ENCODE results near the gene DAPL1.
"Not testable (repeated sequence)": the region's sequence is repeated elsewhere in the genome, so short reads cannot be mapped to it uniquely, and the experiment has no call there.

Gene DAPL1

DNA sequence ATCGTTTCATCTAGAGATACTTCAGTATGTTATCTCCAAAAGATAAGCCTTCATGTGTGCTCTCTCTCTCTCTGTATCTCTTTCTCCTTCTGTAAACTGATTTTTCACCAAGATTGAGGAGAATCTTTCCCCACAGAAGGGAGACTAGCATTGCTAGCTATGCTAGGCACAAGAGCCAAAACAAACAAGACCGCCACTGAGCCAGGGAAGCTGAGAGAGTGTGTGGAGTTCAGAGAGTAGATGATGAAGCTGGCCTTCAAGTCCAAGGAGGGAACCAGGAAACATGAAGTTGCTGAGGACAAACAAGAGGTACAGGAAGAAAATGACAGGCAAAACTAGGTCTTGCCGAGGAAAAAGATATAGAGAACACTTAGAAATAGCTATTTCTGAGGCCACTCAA is 23.4 kb downstream of the DAPL1 start:
- no peak for DNase-seq (ENCODE audit: low read depth in 4 of 4, low spot score in 1 of 4)

DNA sequence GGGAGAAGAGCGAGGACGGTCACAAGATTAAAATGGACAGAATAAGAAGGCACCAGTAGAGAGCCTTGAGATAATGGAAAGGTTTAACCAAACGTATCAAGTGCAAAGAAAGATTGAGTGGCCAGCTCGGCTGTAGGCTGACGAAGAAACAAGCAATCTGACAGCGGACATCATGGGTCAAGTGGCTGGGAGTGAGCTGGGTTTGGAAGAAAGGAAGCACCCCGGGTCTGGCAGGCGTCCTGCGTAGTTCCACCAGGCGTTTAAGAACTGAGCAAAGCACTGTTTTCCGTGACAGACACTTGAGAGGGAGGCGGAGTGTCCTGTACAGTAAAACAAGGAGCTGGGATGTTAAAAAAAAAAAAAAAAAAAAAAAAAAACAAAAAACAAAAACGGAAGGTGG is 27.1 kb downstream of the DAPL1 start:
- DNase-seq (ENCODE audit: low read depth in 4 of 4, low spot score in 1 of 4): no peak

DNA sequence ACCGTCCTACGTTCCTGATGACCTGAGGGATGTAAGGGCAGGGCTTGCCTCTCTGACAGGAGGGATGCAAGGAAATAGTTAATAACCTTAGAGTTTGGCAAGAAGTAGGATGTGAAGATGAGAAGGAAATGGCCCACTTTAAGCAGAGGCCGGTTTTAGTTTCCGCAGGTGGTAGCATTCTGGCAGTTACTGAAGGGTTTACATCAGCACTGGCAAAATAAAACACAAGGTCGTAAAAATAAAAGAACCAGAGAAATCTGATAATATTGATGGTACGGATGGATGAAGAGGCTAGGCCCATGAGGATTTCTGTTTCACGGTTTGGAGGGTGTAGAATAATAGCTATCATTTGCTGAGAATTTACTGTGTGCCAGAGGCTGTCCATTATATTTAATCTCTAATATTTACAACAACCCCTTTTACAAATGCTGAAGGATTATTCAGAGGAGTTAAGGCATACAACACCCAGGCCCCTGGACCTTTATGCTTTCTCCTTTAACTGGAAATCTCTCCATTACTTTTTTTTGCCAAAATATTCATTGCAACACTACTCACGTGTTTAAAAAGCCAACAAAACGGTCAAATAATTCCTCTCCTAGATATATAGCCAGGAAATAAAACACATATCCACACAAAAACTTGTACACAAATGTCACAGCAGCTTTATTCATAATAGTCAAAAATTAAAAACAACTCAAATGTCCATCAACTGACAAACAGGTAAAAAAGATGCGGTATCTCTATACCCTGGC is 28.5 kb downstream of the DAPL1 start:
- DNase-seq (ENCODE audit: low read depth in 4 of 4, low spot score in 1 of 4): no peak

DNA sequence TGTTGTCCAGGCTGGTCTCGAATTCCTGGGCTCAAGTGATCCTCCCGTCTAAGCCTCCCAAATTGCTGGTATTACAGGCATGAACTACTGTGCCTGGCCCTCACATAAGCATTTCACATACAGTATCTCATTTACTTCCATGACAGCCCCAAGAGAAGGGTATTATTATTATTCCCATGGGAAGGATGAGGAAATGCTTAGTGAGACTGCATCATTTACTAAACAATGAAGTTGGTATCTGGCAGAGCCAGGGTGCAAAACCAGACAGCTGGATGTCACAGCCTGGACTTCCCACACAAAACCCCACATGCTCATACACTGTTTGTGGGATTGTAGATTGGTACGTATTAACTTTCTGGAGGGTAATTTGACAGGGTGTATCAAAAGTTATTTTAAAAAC is 29.9 kb downstream of the DAPL1 start:
- no peak for DNase-seq (ENCODE audit: low read depth in 4 of 4, low spot score in 1 of 4)

DNA sequence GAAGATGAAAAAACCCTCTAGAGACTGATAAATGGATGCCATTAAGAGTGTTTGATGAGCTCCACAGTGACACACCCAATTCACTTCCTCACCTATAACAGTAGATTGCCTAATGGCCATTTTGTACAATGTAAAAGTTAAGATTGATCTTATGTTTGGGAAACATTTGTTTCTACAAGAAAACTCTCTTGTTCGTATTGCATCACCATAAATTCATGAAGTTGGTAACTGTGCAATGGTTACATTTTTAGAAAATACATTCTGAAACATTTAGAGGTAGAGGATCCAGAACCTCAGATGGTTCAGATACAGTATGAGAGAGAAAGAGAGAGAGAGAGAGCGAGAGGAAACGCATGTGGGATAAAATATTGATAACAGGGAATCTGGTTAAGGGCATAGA is 31.8 kb downstream of the DAPL1 start:
- no peak for DNase-seq (ENCODE audit: low read depth in 4 of 4, low spot score in 1 of 4)

DNA sequence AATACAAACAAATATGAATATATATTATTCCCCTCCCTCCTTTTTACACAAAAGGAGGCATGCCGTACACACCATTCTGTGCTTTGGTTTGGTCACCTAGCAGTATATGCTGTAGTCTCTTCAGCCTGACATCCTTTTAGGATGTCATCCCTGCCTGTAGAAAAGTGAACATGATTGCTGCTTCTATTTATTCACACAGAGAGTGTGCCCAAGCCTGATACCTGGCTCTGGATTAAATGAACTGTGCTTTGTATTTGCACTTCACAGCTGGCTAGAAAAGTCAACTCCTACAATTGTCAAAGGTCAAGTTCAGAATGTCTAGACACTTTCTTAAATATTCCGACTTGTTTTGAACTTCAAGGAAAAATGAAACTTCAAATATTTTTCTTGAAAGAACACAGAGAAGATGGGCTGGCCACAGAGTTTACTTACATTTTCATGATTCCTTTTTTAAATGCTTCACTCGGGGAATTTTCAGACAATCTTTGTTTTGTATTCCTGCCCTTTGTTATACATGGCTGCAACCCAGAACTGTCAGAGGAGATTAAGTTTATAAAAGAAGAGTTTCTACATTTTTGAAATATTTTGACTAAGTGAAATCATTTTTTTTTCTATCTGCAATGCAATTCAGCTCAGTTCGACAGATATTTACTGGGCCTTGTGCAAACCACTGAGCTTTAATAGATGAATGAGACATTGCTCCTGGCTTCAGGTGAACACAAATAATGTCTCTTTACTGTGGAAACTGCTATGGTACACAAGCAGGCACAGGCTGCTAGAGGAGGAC is 33.5 kb downstream of the DAPL1 start:
- no peak for DNase-seq (ENCODE audit: low read depth in 4 of 4, low spot score in 1 of 4)

DNA sequence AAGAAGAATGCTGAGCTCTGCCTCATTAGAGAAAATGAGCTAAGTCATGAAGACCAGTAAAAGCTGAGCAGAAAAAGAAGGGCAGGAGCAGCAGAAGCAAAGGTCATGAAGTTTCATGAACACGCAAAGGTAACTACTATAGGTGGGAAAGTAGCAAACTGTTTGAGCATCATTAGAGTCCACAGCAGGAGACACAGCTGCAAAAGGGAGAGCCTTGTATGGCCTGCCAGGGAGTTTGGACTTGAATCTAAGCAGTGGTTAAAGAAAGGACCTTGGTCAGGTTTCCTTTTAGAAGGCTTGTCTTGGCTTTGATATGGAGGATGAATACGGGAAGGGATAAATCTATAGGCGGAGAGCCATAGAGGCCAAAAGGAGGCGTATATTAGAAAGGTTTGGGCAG is 34.0 kb downstream of the DAPL1 start:
- no peak for DNase-seq (ENCODE audit: low read depth in 4 of 4, low spot score in 1 of 4)

DNA sequence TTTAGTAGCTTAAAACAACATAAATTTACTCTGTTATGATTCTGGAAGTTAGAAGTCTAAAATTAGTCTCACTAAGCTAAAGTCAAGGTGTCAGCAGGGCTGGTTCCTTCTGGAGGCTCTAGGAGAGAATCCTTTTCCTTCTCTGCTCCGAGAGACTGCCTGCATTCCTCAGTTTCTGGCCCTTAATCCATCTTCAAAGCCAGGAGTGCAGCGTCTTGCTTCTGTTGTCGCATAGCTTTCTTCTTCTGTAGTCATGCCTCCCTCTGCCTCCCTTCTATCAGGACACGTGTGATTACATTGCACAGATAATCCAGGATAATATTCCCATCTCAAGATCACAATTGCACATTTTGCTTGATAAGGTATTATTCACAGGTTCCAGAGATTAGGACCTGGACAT is 35.1 kb downstream of the DAPL1 start:
- DNase-seq (ENCODE audit: low read depth in 4 of 4, low spot score in 1 of 4): no peak

DNA sequence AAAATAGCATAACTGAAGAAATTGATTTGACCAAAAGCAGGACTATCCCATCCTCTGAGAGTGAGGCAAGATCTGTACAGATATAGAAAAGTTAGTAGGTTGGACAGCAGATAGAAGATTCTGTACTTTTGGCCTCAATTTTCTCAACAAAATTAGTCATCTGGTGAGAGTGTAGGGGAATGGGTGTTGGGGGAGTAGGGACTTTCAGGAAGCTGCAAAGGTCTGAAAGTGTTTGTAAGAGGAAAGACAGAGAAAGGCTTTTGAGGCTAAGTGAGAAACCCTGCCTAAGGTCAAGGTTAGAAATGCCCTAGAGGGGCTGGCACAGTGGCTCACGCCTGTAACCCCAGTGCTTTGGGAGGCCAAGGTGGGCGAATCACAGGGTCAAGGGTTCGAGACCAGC is 40.3 kb downstream of the DAPL1 start:
- DNase-seq (ENCODE audit: low read depth in 4 of 4, low spot score in 1 of 4): no peak

DNA sequence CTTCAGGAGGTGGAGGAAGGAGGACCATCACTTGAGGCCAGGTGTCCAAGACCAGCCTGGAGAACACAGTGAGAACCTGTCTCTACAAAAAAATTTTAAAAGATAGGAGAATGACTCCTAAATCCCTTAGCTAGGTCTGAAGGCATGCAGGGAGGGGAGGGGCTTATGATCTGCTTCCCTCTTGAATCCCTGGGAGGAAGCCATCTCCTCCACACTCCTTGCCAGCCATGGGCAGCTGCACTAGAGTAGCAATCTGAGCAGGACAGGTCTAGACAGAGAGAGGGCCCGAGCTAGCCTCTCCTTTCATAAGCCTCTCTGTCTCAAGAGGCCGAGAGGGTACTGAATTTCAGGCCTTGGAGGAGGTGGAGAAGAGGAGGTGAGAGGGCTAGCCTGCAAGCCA is 42.5 kb downstream of the DAPL1 start:
- no peak for DNase-seq (ENCODE audit: low read depth in 4 of 4, low spot score in 1 of 4)

DNA sequence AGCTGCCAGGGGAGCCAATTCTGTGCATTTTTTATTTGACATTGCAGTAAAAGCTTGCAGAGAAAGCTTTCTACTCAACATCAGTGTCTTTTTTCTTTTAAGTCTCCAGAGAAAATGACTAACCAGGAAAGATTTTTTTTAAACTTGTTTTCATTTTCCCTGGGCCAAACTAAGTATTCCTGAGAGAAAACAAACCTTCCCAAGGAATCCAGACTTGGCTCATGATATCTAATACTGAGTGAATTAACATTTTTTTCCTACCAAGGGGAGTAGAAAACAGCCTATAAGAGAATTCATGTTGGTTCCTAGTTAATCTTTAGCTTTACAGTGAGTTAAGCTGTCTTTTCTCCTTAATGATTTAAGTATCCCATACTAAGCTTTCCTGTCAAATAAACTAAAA is 46.7 kb downstream of the DAPL1 start:
- no peak for DNase-seq (ENCODE audit: low read depth in 4 of 4, low spot score in 1 of 4)

DNA sequence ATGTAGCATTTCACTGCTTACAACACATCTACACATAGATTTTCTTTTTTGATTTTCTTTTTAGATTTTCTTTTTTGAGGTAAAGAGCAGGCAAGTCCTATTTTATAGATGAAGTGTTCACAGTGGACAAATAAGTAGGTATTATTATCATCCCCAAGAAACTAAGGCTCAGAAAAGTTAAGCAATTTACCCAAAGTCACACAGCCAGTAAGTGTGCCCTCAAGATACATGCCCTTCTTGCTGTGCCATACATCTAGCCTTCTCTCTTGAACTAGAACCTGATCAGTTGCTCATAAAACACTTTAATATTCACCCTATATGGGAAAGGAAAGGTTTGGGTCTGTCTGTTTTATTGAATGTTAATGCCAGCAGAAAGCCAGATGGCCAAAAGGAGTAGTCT is 50.3 kb downstream of the DAPL1 start:
- DNase-seq (ENCODE audit: low read depth in 4 of 4, low spot score in 1 of 4): no peak

DNA sequence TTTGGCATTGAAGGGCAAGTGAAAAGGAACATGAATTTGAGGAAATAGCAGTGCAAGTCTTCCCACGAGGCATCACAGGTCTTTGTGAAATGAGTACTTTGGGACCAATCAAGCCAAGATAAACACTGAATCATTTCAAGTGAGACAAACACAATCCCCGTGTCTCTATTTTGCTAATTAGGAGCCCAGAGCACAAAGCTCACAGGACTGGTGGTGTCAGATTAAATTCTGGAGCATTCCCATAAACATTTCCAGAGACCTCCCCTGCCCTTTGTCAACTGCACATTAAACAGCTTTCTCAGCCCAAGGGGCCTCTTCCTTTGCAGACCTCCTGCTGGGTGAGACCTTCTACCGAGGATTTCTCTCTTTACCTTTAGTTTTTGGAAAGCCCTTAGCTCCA is 50.7 kb downstream of the DAPL1 start:
- DNase-seq (ENCODE audit: low read depth in 4 of 4, low spot score in 1 of 4): no peak

DNA sequence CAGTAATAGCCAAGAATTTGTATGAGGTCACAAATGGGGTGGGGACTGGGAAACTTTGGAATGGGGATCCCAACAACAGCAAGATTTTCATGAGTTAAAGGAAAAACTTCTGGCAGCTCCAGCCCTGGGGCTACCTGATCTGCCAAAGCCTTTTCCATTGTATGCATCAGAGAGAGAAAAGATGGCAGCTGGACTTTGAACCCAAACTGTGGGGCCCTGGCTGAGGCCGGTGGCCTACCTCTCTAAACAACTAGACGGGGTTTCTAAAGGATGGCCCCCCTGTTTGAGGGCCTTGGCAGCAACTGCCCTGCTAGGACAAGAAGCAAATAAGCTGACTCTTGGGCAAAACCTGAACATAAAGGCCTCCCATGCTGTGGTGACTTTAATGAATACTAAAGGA is 52.4 kb downstream of the DAPL1 start:
- DNase-seq (ENCODE audit: low read depth in 4 of 4, low spot score in 1 of 4): not testable (repeated sequence)

DNA sequence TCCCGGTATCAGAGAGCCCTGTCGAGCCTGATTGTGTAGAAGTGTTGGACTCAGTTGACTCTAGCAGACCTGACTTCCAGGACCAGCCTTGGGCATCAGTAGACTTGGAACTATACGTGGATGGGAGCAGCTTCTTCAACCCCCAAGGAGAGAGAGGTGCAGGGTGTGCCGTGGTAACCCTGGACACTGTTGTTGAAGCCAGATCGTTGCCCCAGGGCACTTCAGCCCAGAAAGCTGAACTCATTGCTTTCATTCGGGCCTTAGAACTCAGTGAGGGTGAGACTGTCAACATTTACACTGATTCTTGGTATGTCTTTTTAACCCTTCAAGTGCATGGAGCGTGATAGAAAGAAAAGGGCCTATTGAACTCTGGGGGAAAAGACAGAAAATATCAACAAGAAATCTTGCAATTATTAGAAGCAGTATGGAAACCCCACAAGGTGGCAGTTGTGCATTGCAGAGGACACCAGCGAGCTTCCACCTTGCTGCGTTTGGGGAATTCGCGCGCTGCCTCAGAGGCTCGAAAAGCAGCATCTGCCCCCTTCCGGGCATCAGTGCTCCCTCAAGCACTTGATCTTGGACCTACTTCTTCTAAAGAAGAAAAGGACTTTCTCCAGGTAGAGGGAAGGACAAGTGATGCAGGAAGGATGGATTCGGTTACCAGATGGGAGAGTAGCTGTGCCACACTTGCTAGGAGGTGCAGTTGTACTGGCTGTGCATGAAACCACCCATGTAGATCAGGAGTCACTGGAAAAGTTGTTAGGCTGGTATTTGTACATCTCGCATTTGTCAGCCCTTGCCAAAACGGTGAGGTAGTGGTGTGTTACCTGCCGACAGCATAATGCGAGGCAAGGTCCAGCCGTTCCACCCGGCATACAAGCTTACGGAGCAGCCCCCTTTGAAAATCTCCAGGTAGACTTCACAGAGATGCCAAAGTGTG is 53.2 kb downstream of the DAPL1 start:
- DNase-seq (ENCODE audit: low read depth in 4 of 4, low spot score in 1 of 4): not testable (repeated sequence)

DNA sequence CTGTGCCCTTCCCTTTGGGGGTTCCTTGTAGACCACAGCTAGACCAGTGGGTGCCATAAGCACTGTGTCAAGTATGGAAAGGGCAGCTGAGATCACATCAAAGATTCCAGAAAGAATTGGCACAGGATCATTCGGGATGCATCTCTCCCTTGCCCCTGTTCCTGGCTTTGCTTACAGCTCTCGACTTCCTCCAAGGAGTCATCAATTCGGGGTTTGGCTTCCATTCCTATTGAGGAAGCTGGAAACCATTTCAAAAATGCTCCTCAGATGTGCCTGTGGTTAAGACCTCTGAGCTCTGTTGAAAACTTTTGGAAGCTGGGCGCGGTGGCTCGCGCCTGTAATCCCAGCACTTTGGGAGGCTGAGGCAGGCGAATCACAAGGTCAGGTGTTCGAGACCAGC is 65.1 kb downstream of the DAPL1 start:
- not testable (repeated sequence) for DNase-seq (ENCODE audit: low read depth in 4 of 4, low spot score in 1 of 4)

DNA sequence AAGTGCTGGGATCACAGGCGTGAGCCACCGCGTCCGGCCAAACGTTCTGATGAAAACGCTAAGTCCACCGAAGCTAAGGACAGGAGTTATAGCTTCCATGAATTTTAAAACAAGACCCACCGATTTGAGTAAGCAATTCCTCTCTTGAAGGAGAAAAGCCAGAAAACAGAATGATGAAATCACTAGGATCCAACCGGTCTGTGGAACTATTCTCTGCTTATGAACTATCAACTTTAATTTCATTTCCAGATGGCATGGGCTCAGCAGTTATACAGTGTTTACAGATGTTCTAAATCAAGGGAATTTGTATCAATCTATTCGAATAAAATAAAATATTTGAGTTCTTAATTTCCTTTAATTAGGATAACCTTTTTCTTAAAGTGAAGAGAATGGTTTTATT is 66.5 kb downstream of the DAPL1 start:
- not testable (repeated sequence) for DNase-seq (ENCODE audit: low read depth in 4 of 4, low spot score in 1 of 4)

DNA sequence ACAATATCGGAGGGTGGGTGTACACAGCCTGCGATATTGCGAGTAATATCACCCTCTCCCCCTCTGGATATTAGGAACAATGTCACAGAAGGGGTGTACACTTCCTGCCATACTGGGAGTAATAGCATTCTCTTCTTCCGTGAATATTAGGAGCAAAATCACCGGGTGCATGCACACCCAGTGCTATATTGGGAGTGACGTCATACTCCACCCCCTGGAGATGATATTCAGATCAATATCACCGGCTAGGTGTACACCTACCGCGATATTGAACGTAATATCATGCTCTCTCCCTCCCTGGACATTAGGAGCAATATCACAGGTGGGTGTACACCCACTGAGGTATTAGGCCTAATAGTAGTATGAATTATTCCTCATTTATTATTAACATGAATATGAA is 70.4 kb downstream of the DAPL1 start:
- DNase-seq (ENCODE audit: low read depth in 4 of 4, low spot score in 1 of 4): not testable (repeated sequence)
